Measurements from ENCODE around the gene DIRAS1.
"Not testable (repeated sequence)": the region's sequence is repeated elsewhere in the genome, so short reads cannot be mapped to it uniquely, and the experiment has no call there.

Gene DIRAS1

GRCh38 chr19:2726160-2726855 is 5.1 kb upstream of the DIRAS1 start:
- no peak for DNase-seq

GRCh38 chr19:2724148-2724557 is 3.0 kb upstream of the DIRAS1 start:
- DNase-seq, result no peak

- DNase-seq, result no peak
Observed at GRCh38 chr19:2723747-2724146, 2.6 kb upstream of the DIRAS1 start.

GRCh38 chr19:2723345-2723715 is 2.2 kb upstream of the DIRAS1 start:
- no peak for DNase-seq

- no peak for DNase-seq
Observed at GRCh38 chr19:2722541-2723344, 1.6 kb upstream of the DIRAS1 start.

- no peak for DNase-seq
Observed at GRCh38 chr19:2721570-2722540, 683 bp upstream of the DIRAS1 start.

GRCh38 chr19:2719920-2720776 is 1.0 kb downstream of the DIRAS1 start:
- no peak for DNase-seq

- no peak for DNase-seq
Observed at GRCh38 chr19:2719232-2719735, 1.9 kb downstream of the DIRAS1 start.

GRCh38 chr19:2717638-2718541 is 3.3 kb downstream of the DIRAS1 start:
- DNase-seq, result no peak

GRCh38 chr19:2716722-2717637 is 4.2 kb downstream of the DIRAS1 start:
- no peak for DNase-seq

- no peak for DNase-seq
Observed at GRCh38 chr19:2716275-2716650, 4.9 kb downstream of the DIRAS1 start.

GRCh38 chr19:2715470-2716274 is 5.5 kb downstream of the DIRAS1 start:
- no peak for DNase-seq

- no peak for DNase-seq
Observed at GRCh38 chr19:2714531-2715269, 6.5 kb downstream of the DIRAS1 start.

GRCh38 chr19:2714102-2714501 is 7.1 kb downstream of the DIRAS1 start:
- DNase-seq, result not testable (repeated sequence)

GRCh38 chr19:2713170-2713569 is 8.0 kb downstream of the DIRAS1 start:
- not testable (repeated sequence) for DNase-seq

- DNase-seq, result no peak
Observed at GRCh38 chr19:2711875-2712205, 9.3 kb downstream of the DIRAS1 start.

- no peak for DNase-seq
Observed at GRCh38 chr19:2711172-2711874, 9.8 kb downstream of the DIRAS1 start.

- no peak for DNase-seq
Observed at GRCh38 chr19:2706251-2706650, 14.9 kb downstream of the DIRAS1 start.

Measured in NCI-H146 (cell line).